Erythroblast (primary cell): ENCODE data around the gene DMAC1.

Experiments used
- GATA1 ChIP-seq: IDR thresholded peaks from 2 replicates; pipeline ENCODE4 v1.6.1; 2011; ENCODE audit warnings: low read depth, mild to moderate bottlenecking, control low read depth, low read length, moderate library complexity
- POLR2A ChIP-seq: IDR thresholded peaks from 2 replicates; pipeline ENCODE4 v1.6.1; 2011; ENCODE audit warnings: mild to moderate bottlenecking, low read length

- TF ChIP-seq POLR2A (no peak), GATA1 (no peak)
These were observed 47.1 kb downstream of the DMAC1 start for GRCh38 chr9:7752481-7752880.
